Measurements from ENCODE around the gene KLHDC9. TPM values are rescaled to one million over a fixed set of nuclear protein-coding genes. Genes with fewer than 3 reads are reported as not detected.

Gene KLHDC9
- total and polyA plus RNA-seq, 2 of the 8 experiments (the other 6 are each of a cell fraction or from before 2014, with no cell fraction given) = 6.5 to 15.6 TPM

DNA sequence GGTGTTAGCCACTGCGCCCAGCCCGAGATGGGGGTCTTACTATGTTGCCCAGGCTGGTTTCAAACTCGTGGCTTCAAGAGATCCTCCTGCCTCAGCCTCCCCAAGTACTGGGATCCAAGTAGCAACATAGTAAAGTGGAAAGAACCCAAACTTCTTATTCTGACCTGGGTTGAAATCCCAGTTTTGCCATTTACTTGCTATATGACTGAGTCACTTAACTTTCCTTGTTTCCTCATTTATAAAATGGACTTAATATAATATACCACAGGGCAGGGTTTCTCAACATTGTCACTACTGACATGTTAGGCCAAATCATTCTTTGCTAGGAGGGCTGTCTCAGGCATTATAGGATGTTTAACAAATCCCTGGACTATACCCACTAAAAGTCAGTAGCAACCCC is 13.0 kb downstream of the KLHDC9 start:
- no peak overlapping the region for H3K14ac ChIP-seq (ENCODE audit: insufficient read length)
- no peak overlapping the region for H3K18ac ChIP-seq (ENCODE audit: extremely low read depth, low read length)
- H3K79me2 ChIP-seq (ENCODE audit: control insufficient read depth in 1 of 2, insufficient read depth in 2 of 2, low read length in 2 of 2) = peaks cover 4 to 57% of the 10 kb centered on the region in 2 experiments; a peak in 3 of 4 replicates
- H2BK12ac ChIP-seq (ENCODE audit: low read depth, low read length) = no peak overlapping the region
- H2BK120ac ChIP-seq (replicated peaks; ENCODE audit: low read depth, low read length) = no peak overlapping the region
- FAIRE-seq (no peak), DNase-seq (ENCODE audit: low read depth in 1 of 2, low spot score in 2 of 2) (no peak)
- H2BK15ac ChIP-seq (ENCODE audit: low read length) = no peak overlapping the region
- H3K79me1 ChIP-seq (ENCODE audit: low read depth, low read length) = peaks cover 6% of the 10 kb centered on the region
- no peaks in the 10 kb centered on the region for H3K9me3 ChIP-seq (ENCODE audit: insufficient read depth in 2 of 2, low read depth in 1 of 2, low read length in 1 of 2)
- H3K4ac ChIP-seq (replicated peaks; ENCODE audit: insufficient read length, low read depth, low read length) = no peak overlapping the region
- peaks cover 0 to 3% (median 0%) of the 10 kb centered on the region in 4 experiments; a peak in 1 of 8 replicates for H3K36me3 ChIP-seq (ENCODE audit: control insufficient read depth in 2 of 4, insufficient read depth in 4 of 4, low read length in 3 of 4)
- H4K91ac ChIP-seq (replicated peaks; ENCODE audit: insufficient read length, low read length) = no peak overlapping the region
- no peak overlapping the region for H3K4me3 ChIP-seq (ENCODE audit: extremely low read depth in 1 of 4, insufficient read depth in 2 of 4, low read depth in 3 of 4, low read length in 4 of 4)
- H3K23me2 ChIP-seq (ENCODE audit: low read depth, low read length) = no peaks in the 10 kb centered on the region
- peaks cover 0 to 1% of the 10 kb centered on the region in 2 experiments for H4K20me1 ChIP-seq (replicated peaks in 1 of 2; ENCODE audit: control insufficient read depth in 1 of 2, insufficient read depth in 2 of 2, low read length in 2 of 2)
- no peaks in the 10 kb centered on the region for H3K4me1 ChIP-seq (replicated peaks in 1 of 4; ENCODE audit: control insufficient read depth in 3 of 4, insufficient read depth in 4 of 4, low read length in 3 of 4)
- H3K4me2 ChIP-seq (ENCODE audit: insufficient read depth in 1 of 2, low read depth in 2 of 2, low read length in 2 of 2) = no peak overlapping the region
- H2BK20ac ChIP-seq (ENCODE audit: low read length) = no peak overlapping the region
- H3K27me3 ChIP-seq (replicated peaks in 1 of 4; ENCODE audit: control insufficient read depth in 3 of 4, extremely low read depth in 1 of 4, insufficient read depth in 3 of 4, low read length in 3 of 4) = no peaks in the 10 kb centered on the region
- no peak overlapping the region for H4K8ac ChIP-seq (ENCODE audit: extremely low read depth, insufficient read depth, low read length)
- no peak overlapping the region for H3K23ac ChIP-seq (ENCODE audit: insufficient read length)
- H3K9ac ChIP-seq (replicated peaks in 1 of 4; ENCODE audit: extremely low read depth in 1 of 4, low read depth in 3 of 4, low read length in 3 of 4) = no peak overlapping the region
- WGBS, 2 experiments (ENCODE audit: extremely low coverage in 1 of 2, insufficient coverage in 1 of 2, insufficient read length in 1 of 2, insufficient replicate concordance in 2 of 2, low coverage in 1 of 2, low lambda C conversion rate in 2 of 2, missing lambda C conversion rate in 1 of 2) = 90% methylated on average over 3 of the region's 3 CpGs; no CpG with 5 or more reads in 1 of the 2 experiments
- no peak overlapping the region for H2AFZ ChIP-seq (ENCODE audit: low read length)
- H3K27ac ChIP-seq (ENCODE audit: low read depth, low read length) = no peak overlapping the region
- no peak overlapping the region for H2AK5ac ChIP-seq (ENCODE audit: low read depth, low read length)
- CTCF ChIA-PET (ENCODE audit: partially characterized antibody) = no interaction called here
- H4K5ac ChIP-seq (ENCODE audit: insufficient read length, low read depth, low read length) = no peak overlapping the region
- POLR2A ChIA-PET (ENCODE audit: partially characterized antibody) = no interaction called here
- H2BK5ac ChIP-seq (ENCODE audit: low read depth, low read length) = no peak overlapping the region
- H3K56ac ChIP-seq (replicated peaks; ENCODE audit: insufficient read length, low read depth, low read length) = no peak overlapping the region
- TF ChIP-seq MAFK (IDR thresholded peaks at IDR 0.05; ENCODE audit: low read depth, low read length) (no peak), GTF2F1 (IDR thresholded peaks at IDR 0.05; ENCODE audit: borderline replicate concordance, low read depth, low read length) (no peak), POLR2AphosphoS5 (IDR thresholded peaks at IDR 0.05; ENCODE audit: low read depth, low read length) (no peak), KDM5A (IDR thresholded peaks at IDR 0.05; ENCODE audit: low read length) (no peak), POLR2A (IDR thresholded peaks at IDR 0.05; ENCODE audit: control extremely low read depth in 1 of 2, low read depth in 2 of 2, low read length in 2 of 2) (no peak), KDM4A (IDR thresholded peaks at IDR 0.05; ENCODE audit: low read depth, low read length, severe bottlenecking) (no peak), GABPA (IDR thresholded peaks at IDR 0.05; ENCODE audit: borderline replicate concordance, insufficient read depth, low read length) (no peak)
- TF ChIP-seq, protein P1, sequence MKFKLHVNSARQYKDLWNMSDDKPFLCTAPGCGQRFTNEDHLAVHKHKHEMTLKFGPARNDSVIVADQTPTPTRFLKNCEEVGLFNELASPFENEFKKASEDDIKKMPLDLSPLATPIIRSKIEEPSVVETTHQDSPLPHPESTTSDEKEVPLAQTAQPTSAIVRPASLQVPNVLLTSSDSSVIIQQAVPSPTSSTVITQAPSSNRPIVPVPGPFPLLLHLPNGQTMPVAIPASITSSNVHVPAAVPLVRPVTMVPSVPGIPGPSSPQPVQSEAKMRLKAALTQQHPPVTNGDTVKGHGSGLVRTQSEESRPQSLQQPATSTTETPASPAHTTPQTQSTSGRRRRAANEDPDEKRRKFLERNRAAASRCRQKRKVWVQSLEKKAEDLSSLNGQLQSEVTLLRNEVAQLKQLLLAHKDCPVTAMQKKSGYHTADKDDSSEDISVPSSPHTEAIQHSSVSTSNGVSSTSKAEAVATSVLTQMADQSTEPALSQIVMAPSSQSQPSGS (IDR thresholded peaks at IDR 0.05; ENCODE audit: low read length) = no peak
- TF ChIP-seq, protein P2, sequence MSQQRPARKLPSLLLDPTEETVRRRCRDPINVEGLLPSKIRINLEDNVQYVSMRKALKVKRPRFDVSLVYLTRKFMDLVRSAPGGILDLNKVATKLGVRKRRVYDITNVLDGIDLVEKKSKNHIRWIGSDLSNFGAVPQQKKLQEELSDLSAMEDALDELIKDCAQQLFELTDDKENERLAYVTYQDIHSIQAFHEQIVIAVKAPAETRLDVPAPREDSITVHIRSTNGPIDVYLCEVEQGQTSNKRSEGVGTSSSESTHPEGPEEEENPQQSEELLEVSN (IDR thresholded peaks at IDR 0.05) = no peak
- TF ChIP-seq, protein P3, sequence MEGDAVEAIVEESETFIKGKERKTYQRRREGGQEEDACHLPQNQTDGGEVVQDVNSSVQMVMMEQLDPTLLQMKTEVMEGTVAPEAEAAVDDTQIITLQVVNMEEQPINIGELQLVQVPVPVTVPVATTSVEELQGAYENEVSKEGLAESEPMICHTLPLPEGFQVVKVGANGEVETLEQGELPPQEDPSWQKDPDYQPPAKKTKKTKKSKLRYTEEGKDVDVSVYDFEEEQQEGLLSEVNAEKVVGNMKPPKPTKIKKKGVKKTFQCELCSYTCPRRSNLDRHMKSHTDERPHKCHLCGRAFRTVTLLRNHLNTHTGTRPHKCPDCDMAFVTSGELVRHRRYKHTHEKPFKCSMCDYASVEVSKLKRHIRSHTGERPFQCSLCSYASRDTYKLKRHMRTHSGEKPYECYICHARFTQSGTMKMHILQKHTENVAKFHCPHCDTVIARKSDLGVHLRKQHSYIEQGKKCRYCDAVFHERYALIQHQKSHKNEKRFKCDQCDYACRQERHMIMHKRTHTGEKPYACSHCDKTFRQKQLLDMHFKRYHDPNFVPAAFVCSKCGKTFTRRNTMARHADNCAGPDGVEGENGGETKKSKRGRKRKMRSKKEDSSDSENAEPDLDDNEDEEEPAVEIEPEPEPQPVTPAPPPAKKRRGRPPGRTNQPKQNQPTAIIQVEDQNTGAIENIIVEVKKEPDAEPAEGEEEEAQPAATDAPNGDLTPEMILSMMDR (IDR thresholded peaks at IDR 0.05; ENCODE audit: control extremely low read depth in 1 of 3, insufficient read depth in 1 of 3, low read depth in 1 of 3, low read length in 3 of 3) = no peak
